ENCODE data around the gene SUN5. TPM values are rescaled to one million over a fixed set of nuclear protein-coding genes. Genes with fewer than 3 reads are reported as not detected.

Gene SUN5
- polyA plus RNA-seq, 4 donors, result not detected

DNA sequence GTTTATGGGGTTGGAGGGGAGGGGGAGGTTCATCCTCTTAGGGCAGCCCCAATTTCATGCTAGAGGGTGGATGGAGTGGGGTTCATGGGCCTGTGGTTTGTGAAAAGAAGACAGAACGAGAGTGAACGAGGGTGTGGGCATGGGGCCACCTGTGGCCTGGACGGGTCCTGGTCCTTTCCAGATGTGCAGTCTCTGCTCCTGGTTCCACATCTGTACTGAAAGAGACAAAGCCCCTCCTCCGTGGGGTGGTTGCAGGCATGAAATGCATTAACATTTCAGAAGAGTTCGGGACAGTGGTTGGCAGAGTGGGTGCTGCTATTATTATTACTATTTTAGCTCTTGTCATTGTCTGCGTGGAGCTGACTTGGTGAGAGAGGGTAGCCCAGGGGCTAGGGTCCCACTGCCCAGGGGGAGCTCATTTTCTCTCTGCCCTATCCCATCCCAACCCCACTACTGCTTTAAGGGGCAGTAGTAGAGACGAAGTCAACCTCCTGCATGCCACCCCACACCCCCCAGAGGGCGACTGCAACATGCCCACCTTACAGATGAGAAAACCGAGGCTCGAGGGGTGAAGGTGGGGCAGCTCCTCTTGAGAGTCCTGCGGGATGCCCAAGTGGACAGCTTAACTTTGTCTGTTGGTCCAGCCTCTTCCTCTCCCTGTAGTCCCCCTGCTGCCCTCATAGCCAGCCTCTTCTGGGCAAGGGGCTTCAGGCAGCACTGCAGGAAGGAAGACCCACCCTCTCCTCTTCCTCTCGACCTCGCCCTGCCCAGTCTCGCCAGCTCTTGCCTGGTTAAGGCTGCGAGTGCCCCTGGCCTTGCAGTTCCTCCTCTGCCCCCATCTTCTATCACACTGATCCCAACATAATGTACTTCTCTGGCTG lies 11.7 kb upstream of the SUN5 start:
- DNase-seq (ENCODE audit: low read depth in 4 of 4, low spot score in 2 of 4), result no peak

GRCh38 chr20:33015114-33015484 lies 10.9 kb upstream of the SUN5 start:
- no peak for DNase-seq (ENCODE audit: low read depth in 4 of 4, low spot score in 2 of 4)

DNA sequence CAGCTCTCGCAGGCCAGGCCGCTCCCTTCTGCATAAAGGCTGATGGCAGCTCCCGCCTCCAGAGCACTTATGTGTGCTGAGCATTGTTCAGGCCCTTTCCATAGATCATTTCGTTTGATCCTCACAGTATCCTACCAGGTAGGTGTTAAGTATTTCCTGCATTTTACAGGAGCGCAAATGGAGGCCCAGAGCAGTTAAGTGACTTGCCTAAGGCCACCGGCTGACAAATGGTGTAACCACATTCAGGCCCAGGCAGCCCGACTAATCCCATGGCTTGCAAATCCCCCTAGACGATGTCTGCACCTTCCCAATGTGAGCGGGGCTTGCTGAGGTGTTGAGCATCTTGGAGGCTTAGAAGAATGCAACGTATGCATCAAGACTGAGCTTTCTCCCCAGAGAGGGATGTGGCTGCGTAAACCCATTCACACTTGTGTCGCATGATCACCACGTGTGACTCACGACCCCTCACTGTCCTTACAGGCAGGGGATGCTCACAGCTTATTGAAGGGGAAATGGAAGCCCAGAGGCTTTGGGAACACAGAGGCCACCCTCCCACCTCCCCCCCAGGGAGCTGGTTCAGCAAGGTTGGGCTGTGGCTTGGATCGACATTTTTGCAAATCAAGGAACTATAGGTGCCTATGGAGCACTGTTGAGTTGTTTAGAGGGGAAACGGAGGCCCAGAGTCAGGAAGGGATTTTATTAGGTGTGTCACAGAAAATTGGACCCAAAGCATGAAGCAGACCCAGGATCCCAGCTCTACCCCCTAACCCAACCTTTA lies 10.3 kb upstream of the SUN5 start:
- DNase-seq (ENCODE audit: low read depth in 4 of 4, low spot score in 2 of 4), result no peak

GRCh38 chr20:33013701-33014326 lies 9.6 kb upstream of the SUN5 start:
- DNase-seq (ENCODE audit: low read depth in 4 of 4, low spot score in 2 of 4), result no peak

DNA sequence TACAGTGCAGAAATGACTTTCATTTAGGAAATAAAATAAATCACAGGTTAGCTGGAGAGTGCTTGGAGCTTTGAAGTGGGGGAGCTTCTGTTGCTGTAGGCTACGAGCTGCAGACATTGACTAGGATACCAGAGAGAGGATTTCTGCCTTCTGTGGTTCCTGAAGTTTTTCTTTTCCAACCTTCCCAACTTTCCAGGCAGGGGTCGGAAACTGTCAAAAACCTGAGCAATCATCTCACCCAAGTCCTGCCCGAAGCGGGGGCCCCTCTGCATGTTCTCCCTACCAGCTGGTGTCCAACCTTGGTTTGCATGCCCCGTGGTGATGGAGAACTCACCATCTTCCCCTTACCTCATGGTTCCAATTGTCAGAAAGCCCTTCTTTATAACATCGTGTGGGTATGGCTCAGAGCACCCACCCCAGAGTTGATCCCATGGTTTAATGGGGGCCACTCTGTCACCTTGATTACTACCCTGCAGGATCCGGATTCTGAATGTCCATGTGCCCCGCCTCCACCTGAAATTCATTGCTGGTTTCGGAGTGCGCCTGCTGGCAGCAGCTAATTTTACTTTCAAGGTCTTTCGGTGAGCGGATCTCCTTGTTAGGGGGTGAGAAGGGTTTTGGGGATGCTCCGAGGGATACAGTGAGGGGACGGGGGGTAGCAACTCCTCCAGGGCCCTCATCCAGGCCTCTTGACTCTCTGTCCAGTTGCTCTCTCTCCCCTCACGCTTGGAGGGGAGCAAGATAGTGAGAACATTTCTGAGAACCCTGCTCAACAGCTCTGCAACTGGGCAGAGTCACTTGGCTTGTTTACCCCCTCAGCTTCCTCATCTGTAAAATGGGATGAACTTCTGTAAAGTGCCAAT lies 8.3 kb upstream of the SUN5 start:
- DNase-seq (ENCODE audit: low read depth in 4 of 4, low spot score in 2 of 4), result no peak

DNA sequence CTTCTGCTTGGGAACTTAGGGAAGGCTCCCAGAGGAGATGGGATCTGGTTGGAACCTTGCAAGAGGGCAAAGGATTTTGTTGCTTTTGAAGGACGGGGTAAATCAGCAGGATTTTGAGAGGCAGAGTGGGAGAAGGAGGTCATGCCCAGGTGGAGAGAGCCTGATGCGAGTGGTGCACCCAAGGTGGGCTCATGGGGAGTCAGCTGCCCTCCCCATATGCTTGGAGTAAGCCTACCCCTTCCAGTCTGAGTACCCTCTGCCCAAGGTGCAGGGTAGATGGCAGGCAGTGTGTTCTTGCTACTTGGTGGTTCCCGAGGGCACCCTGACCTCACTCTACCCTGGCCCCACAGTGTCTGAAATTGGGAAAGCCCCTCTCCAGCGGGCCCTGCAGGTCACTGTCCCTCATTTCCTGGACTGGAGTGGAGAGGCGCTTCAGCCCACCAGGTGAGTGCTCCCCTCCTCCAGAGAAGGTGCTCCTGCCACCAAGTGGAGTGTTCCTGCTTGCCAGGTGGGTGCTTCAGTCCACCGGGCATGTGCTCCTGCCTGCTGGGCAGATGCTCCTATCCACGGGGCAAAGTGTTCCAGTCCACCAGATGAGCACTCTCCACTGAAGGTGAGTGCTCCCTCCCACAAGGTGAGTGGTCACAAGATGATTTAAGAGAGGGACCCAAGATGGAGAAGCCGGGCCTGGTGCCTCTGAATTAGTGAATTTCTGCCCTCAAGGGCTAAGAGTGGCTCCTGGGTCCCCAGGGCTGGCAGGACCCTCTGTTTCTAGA lies 6.6 kb upstream of the SUN5 start:
- no peak for DNase-seq (ENCODE audit: low read depth in 4 of 4, low spot score in 2 of 4)

GRCh38 chr20:33010133-33010504 lies 5.9 kb upstream of the SUN5 start:
- DNase-seq (ENCODE audit: low read depth in 4 of 4, low spot score in 2 of 4), result no peak

DNA sequence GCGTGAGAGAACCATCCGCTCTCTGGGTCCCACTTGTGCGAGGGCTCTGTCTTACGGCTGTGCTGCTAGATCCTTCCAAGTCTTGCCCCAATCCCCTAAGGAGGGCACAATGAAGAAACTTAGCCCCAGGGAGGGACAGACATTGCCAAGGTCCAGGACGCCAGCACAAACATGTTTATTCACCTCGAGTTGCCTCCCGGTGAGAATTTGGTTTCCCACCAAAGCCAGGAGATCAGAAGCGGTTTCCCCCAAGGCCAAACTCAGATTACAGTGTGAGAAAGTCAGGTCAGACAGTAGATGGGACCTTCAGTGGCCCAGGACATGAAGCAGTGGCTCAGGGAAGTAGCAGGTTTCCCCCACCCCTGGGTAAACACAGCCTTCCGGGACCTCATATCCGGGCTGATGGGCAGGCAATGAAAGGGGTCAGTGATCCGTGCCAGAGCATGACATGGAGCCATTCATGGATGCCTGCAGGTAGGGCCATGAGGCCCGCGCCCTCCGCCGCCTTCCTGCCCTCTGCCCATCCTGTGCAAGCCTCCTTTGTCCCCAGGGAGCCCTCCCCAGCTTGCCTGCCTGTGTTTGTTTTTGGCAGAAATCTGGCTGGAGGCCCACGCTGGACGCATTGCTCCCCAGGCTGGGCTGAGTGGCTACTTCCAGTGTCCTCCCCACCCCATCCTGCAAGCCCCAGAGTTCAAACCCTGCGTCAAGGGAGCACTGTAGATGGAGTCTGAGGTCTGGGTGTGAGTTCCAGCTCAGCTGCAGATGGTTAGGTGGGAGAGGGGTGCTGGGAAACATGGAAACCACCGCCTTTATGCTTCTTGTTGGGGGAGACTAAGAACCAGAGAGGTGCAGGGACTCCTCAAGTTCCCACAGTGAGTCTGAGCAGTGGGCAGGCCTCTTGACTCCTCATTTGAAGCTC lies 5.2 kb upstream of the SUN5 start:
- peak in 1 of 4 donors; percentile 24 for DNase-seq (ENCODE audit: low read depth in 4 of 4, low spot score in 2 of 4)

DNA sequence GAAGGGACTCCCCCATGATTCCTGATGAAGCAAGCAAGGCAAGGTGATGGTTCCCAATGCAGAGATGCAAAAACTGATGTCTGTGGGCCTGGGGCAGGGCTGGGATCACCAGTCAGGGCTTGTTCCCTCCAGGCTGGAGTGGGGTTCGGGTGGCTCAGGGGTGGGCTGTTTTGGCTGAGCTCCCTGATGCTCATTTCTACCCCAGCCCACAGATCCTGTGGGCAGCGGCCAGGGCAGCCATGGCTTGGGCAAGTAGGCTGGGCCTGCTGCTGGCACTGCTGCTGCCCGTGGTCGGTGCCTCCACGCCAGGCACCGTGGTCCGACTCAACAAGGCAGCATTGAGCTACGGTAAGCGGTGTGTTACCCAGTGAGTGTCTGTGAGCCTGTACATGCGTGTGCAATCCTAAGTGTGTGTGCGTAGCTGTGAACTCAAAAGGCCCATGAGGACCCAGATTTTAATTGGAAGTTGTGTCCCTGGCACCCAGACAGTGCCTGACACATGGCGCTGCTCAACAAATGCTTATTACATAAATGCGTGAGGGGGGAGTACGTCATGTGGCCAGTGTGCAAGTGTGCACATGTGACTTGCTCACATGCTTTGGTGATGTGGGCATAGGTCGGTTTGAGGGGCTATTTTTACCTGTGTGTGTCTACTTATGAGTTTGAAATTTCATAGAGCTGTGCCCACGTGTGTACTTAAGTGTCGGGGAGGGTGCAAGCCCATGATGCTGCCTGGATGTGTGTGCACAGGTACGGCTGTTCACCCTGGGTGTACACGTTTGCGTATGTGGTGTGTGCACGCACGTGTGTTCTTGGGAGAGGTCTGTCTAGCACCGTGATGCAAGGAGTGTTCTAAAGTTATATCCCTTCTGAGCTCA lies 4.3 kb upstream of the SUN5 start:
- no peak for DNase-seq (ENCODE audit: low read depth in 4 of 4, low spot score in 2 of 4)

DNA sequence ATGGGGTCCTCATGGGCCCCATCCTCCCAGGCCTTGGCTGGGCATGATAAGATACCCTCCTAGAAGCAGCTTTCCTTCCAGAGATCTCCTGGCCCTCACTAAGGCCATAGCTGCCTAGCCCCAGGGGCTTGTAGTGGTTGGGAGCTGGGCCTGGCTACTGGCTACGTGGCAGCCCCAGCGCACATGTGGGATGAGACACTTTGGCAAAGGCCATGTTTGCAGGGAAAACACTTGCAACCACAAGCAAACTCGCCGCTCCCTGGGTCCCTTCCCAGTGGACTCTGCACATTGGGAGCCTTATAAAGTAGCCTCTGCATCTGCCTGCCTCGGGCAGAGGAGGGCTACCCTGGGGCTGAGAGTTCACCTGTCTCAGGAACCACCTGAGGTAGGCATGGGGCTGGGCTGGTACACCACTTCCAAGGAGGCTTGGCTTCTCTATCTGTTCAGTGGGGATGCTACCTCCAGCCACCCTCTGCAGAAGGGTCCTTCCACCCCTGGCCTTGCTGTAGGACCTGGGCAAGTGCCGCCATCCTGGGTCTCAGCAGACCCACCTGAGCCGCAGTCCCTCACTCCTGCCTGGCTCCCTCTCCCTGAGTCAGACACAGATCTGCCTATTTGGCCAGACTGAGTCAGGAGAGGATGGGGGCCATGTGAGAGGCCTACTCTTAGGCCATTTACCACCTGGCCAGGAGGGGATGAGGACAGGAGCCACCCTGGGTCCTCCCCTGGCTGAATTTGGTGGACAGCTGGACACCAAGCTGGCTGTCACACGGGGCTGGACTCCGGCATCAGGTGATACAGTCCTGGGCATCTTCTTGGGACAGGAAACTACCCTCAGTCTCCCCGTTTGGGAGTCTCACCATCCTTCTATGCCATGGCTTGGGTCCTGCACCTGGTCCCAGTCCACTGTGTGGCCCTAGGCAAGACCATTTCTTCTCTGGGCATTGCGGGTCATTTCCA lies 3.4 kb upstream of the SUN5 start, which contains the start of gene BPIFB2:
Gene BPIFB2, plus strand, starts transcription at position 329 of the 960 bp plus-strand sequence. CDS start 871 bp downstream, outside the sequence.
- no peak for DNase-seq (ENCODE audit: low read depth in 4 of 4, low spot score in 2 of 4)

DNA sequence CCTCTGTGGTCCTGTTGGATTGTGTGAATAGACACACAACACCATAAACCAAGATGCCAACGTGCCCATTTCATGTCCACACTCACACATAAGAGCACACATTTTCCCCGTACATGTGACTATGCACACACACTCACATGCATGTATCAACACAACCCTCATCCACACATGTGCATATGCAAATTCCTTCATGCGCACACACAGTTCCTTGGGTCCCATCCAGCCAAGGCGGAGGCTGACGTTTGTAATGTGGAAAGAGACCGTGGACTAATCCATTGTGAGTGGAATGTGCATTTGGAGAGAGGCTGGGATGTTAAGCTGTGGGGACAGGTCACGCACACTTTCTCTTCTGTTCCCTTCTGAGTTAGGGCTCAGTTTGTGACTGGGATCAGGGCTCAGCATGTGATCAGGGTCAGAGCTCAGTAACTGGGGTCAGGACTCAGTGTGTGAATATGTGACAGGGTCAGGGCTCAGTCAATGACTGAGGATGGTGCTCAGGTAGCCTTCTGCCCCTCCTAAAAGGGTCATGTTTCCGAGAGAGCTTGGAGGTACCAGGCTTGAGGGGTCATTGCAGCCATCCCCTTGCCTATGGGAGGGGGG lies 2.6 kb upstream of the SUN5 start:
- DNase-seq (ENCODE audit: low read depth in 4 of 4, low spot score in 2 of 4), result no peak

GRCh38 chr20:33005908-33006775 lies 1.9 kb upstream of the SUN5 start:
- no peak for DNase-seq (ENCODE audit: low read depth in 4 of 4, low spot score in 2 of 4)

DNA sequence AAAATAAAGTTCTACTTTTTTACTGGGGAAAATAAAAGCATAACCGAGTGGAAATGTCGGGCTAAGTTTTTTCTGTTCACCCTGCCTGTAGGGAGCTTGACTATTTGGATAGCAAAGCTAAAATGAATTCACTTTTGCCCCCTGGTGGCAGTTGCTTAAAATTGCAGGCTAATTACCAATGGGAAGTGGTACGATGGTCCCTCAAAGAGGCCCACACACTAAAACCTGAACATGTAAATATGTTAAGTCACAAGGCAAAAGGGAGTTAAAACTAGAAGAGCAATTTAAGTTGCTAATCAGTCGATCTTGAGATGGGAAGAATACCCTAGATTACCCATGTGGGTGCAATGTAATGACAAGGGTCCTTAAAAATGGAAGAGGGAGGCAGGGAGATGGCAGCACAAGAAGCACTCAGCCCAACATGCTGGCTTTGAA lies 916 bp upstream of the SUN5 start:
- no peak for DNase-seq (ENCODE audit: low read depth in 4 of 4, low spot score in 2 of 4)

- DNase-seq (ENCODE audit: low read depth in 4 of 4, low spot score in 2 of 4), result no peak
Measured at GRCh38 chr20:33002087-33002808, 2.0 kb downstream of the SUN5 start.
